GDM1 (cell line): ENCODE measurements around the gene FOXC2.

Experiments
- DNase-seq: peaks from one replicate; lab custom pipeline; 2025; lab: John Stamatoyannopoulos, UW

FOXC2 gene

DNA sequence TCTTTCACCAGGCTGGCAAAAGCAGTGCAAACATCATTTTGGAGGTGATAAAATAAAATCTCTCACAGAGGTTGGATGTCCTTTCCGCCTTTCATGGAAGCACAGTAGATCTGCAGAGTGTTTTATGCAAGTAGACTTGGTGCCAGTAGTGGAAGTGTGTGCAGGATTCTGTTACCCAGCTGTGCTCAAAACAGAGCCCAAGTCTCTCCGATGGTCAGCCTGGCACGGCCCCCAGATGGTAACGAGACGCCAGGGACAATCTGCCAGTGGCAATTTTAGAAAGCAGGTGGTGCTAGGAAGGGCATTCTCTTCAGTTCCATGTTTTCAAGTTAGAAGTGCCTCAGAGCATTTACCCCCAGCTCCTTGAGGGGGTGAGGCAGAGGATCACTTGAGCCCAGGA lies 10.1 kb upstream of the FOXC2 start:
- no peak for DNase-seq

DNA sequence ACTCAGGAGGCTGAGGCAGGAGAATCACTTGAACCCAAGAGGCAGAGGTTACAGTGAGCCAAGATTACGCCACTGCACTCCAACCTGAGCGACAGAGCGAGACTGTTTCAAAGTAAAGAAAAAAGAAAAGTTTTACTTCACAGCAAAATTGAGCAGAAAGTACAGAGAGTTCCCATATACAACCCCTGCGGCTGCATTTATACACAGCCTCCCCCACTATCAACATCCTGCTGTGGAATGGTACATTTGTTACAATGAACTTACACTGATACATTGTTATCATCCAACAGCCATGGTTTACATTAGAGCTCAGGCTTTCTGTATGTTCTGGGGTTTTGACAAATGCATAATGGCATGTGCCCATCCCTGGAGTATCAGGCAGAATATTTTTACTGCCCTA lies 9.0 kb upstream of the FOXC2 start:
- no peak for DNase-seq

DNA sequence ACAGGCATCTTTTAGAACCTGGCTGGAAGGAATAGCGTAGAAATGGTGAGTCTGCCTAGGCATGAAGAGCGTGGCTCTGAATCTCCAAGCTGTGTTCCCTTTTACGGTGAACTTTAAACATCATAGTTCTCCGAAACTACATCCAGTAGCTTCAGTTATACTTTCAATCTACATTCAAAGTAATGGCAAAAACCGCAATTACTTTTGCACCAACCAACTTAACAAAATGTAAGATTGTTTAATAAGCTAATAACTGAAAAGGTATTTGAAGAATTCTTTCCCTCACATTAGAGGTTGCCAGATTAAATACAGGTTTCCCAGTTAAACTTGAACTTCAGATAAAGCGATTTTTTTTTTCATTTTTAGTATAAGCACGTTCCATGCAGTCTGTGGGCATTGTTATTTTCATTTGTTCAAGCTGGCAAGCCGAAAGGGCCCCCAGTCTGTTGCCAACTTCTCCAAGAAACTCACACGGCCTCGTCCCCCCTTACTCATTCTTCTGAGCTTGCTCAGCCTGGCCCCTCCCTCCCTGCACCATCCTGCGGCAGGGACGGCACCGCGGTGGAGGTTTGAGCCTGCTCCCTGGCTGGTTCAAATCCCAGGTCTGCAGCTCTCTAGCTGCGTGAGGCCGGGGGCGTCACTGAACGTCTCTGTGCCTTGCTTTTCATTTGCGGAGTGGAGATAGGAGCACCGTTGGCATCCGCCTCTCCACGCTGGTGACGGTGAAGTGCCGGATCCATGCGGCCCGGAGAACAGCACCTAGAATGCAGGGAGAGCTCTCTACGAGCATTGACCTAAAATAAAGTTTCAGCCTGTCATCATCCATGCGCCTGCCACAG lies 8.1 kb upstream of the FOXC2 start:
- DNase-seq: no peak

DNA sequence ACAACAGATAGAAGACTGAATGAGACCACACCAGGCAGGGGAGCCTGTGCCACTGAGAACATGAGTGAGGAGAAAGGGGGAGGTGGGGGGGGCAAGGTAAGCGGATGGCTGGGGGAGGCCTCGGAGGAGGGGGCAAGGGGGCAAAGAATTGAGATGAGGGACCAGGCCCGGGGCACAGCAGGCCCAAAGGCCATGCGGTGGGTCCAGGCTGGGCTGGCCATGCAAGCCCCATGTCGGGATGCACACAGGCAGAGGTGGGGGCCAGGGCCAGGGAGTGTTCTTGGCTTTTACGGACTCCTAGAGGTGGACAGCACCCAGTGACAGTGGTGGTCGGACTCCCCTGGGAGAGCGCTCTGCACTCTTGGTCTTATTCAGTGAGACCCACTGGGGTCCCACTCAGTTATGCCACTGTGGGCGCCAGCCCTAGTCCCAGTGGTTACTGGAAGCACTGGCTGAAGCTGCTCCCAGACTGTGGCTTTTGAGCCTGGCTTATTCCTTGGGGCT lies 6.8 kb upstream of the FOXC2 start:
- no peak for DNase-seq

DNA sequence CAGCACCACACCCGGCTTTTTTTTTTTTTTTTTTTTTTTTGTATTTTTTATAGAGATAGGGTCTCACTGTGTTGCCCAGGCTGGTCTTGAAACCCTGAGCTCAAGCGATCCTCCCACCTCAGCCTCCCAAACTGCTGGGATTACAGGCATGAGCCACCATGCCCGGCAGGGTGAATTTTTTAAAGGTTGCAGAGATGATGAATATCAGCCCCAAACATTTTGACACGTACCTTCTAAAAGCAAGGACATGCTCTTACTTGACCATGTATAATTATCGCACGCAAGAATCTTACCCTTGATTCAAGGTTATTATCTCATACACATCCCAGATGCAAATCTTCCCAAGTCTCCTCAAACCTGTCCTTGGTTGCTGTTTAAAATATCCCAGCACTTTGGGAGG lies 4.3 kb upstream of the FOXC2 start:
- DNase-seq: no peak

DNA sequence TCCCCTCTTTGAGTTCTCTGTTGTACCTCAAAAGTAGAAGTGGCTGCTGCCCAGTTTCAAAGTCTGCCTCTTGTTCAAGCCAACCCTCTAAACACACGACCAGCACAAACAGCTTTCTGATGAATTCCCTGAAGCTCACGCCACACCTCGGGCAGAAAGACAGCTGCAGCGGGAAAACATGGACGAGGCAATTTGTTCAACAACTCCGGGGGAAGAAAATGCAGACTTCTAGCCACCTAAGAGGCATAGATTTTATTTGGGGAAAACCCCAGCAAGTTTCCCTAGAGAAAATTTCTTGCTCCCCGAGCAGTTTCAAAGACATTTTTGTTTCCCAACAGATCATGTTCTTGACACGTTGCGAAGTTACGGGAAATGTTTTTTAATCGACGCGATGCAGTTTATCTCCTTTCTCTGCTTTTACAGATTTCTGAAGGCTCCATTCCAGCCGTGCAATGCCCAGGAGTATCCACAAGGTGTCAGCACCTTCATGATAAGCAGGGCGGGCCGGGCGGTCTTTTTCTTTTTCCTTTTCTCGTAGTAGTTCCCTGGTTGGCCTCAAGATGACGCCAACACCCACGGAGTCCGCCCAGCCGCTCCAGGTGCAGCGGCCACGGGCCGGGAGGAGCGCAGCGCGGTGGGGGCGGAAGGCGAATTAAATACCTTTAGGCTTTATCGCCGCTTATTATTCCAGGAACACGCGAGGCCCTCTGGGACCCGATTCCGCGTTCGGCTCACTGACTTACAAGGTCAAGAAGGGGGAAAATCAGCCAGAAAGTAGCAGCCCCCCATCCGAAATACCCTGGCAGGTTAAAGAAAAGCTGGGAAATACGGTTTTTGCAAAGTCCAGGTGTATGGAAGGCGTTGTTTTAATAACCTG lies 2.9 kb upstream of the FOXC2 start:
- peak; percentile 13 for DNase-seq

DNA sequence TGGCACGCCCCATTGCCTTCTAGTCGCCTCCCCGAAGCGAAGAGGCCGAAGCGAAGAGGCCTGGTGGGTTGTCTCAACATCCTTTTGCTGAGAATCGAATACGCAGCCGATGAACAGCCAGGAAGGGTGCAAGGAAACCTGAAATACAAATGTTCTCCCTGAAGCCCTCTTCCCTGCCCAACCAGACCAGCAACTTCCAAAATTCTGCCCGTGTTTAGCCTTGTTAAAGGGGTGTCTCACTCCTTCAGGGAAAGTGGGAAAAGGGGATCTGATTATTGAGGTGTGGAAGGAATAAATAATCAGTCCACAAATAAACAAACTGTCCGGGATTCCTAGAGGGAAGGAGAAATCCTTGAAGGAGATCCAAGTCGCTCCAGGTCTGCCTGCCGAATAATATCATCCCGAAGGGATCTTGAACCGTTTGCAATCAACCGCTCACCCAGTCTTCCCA lies 1.4 kb upstream of the FOXC2 start:
- no peak for DNase-seq

DNA sequence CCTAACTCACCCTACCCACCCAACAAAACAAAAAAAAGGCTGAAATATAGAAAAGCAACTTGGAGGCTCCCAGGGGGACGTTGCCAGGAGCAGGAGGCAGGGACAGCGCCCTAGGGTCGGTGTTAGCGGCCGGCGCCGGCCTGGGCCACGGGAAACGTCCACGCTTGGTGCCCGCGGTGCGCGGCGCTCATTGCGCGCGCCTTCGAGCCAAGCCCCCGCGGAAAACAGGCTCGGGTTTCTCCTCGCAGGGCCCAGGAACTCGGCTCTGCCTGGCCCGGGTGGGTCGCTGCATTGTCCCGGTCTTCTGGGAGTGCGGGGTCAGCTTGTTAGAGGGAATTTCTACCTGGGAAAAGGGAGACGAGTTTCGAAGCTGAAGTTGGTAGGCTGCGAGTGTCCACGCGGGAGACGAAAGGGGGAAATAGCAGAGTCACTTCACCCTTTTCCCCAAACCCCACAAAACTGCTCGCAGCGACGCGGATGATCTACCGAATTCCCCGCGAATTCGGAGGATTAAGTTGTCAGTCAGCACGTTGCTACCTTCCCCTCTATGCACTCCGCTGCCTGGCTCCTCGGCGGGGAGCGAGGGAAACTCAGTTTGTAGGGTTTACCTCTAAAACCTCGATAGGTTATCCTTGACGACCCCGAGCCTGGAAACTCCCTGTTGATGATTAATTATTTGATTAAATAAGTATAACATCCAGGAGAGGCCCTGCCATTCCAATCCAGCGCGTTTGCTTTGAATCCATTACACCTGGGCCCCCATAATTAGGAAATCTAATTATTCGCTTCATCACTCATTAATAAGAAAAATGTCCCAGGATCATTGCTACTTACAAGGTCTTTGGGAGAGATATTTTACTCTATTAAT lies 751 bp upstream of the FOXC2 start:
- DNase-seq: no peak

DNA sequence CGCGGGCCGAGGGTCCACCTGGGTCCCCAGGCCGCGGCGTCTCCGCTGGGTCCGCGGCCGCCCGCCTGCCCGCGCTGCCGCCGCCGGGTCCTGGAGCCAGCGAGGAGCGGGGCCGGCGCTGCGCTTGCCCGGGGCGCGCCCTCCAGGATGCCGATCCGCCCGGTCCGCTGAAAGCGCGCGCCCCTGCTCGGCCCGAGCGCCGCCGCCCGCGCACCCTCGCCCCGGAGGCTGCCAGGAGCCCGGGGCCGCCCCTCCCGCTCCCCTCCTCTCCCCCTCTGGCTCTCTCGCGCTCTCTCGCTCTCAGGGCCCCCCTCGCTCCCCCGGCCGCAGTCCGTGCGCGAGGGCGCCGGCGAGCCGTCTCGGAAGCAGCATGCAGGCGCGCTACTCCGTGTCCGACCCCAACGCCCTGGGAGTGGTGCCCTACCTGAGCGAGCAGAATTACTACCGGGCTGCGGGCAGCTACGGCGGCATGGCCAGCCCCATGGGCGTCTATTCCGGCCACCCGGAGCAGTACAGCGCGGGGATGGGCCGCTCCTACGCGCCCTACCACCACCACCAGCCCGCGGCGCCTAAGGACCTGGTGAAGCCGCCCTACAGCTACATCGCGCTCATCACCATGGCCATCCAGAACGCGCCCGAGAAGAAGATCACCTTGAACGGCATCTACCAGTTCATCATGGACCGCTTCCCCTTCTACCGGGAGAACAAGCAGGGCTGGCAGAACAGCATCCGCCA lies 504 bp downstream of the FOXC2 start:
- DNase-seq: no peak

DNA sequence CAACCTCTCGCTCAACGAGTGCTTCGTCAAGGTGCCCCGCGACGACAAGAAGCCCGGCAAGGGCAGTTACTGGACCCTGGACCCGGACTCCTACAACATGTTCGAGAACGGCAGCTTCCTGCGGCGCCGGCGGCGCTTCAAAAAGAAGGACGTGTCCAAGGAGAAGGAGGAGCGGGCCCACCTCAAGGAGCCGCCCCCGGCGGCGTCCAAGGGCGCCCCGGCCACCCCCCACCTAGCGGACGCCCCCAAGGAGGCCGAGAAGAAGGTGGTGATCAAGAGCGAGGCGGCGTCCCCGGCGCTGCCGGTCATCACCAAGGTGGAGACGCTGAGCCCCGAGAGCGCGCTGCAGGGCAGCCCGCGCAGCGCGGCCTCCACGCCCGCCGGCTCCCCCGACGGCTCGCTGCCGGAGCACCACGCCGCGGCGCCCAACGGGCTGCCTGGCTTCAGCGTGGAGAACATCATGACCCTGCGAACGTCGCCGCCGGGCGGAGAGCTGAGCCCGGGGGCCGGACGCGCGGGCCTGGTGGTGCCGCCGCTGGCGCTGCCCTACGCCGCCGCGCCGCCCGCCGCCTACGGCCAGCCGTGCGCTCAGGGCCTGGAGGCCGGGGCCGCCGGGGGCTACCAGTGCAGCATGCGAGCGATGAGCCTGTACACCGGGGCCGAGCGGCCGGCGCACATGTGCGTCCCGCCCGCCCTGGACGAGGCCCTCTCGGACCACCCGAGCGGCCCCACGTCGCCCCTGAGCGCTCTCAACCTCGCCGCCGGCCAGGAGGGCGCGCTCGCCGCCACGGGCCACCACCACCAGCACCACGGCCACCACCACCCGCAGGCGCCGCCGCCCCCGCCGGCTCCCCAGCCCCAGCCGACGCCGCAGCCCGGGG lies 1.3 kb downstream of the FOXC2 start:
- no peak for DNase-seq

DNA sequence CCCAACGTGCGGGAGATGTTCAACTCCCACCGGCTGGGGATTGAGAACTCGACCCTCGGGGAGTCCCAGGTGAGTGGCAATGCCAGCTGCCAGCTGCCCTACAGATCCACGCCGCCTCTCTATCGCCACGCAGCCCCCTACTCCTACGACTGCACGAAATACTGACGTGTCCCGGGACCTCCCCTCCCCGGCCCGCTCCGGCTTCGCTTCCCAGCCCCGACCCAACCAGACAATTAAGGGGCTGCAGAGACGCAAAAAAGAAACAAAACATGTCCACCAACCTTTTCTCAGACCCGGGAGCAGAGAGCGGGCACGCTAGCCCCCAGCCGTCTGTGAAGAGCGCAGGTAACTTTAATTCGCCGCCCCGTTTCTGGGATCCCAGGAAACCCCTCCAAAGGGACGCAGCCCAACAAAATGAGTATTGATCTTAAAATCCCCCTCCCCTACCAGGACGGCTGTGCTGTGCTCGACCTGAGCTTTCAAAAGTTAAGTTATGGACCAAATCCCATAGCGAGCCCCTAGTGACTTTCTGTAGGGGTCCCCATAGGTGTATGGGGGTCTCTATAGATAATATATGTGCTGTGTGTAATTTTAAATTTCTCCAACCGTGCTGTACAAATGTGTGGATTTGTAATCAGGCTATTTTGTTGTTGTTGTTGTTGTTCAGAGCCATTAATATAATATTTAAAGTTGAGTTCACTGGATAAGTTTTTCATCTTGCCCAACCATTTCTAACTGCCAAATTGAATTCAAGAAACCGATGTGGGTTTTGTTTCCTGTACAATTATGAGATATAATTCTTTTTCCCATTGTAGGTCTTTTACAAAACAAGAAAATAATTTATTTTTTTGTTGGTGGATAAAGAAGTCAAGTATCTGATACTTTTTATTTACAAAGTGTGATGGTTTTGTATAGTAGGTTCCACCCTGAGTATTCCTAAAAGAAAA lies 2.3 kb downstream of the FOXC2 start:
- DNase-seq: no peak

DNA sequence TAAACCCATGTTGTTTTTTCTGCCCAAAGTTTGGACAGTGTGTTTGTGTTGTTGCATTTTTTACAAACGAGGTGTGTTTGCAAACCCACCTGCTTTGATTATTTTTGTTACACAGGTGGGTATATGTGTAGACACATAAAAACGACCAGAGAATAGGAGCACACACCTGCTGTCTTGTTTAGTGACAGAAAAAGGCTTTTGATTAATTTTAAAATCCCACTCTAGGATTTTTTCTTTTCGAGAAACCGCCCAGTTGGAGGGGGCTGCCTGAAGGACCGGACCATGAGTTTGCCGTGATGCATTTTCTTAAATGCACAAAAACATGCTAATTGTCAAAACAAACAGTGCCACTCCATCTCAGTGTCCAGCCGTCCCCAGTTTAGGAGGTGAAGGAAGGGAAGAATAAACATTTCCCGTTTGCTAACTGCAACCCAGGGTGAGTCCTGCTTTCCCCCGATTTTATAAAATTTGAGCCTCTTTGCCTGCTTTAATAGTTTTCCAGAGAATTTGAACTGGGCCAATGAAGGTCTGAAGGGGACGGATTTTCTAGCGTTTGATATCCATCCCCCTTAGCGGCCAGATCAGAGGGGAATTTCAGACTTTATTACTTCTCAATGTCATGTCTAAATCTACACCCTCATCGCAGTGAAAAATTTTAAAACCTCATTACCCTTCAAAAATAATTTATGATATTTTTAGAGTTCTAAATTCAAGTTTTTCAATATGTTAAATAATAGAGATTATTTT lies 3.2 kb downstream of the FOXC2 start:
- DNase-seq: no peak

DNA sequence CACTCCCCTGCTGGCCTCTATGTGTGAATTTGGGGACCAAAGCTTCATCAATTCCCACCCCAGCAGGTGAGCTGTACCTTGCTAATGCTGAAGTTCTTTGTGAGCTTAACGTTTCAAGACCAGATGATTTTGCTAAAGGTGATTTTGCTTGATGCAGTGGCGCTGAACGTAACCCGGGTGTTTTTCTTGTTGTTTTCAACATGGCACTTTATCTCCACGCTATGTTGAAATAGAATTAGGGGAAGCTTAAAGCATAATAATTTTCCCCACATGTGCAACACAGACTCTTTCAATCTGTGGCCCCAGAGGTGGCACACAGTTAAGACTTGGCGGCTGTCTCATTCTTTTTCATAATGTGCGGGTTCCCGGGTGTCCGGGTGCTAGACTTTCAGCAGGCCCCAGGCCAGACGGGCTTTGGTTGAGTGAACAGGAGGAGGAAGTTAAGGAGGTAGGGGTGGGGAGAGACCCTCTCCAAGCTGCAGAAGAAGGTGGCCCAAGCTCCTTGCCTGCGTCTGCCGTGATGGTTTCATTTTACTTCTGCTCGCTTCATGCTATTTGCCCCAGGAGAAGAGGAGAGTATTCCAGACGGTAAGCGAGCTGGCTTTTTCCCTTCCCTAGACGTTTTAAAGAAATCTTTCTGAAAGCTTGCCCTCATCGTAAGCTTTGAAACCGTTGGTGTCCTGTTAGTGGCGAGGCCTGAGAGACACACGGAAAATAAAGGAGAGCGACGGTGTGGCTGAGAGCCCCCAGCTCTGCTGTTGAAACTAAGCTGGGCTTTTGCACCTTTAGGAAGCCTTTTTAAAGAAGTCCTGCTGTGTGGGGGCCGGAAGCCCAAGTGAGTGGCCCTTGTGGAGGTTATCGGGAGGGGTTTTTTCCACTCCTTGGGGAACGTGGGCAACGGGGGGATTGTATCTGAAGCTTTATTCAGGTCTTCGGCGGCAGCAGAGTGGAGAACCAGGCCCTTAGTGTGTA lies 4.2 kb downstream of the FOXC2 start:
- no peak for DNase-seq

DNA sequence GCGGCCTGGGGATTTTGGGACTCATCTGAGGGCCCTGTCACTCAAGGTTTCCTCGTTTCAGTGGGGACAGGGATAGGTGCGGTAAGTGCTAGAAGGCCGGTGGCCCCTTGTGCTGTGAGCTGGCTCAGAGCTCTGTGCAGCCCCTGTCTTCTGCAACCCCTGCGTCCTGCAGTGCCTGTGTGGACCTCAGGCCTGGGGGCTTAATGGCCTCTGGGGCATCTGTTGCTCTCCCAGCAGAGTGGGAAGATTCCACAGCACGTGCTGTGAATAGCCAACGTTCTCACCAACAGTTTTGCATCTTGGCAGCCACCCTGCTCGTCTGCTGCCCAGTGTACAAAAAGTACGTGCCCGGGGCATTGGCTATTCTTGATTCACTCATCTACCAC lies 4.9 kb downstream of the FOXC2 start:
- DNase-seq: no peak

DNA sequence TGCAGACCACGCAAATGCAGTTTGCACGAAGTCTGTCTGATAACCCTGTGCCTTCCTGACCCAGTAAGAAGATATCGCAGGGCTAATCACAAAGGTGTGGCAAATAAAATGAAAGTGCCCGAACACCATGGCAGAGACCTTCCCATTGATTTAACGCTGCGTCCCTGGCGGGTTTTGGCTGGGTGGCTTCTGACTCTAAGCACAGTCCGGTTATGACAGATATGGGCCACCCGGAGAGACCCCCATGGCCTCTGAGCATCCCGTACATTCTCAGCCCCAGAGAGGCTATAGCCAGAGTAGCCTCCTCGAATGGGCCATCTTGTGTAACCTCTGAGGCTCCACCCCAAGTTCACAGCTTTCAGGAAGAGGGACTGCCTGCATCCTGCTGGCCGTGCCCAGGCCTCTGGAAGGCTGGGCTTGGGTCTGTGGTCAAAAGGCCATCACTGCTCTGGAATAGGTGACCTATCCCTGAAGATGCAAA lies 5.5 kb downstream of the FOXC2 start:
- DNase-seq: no peak

DNA sequence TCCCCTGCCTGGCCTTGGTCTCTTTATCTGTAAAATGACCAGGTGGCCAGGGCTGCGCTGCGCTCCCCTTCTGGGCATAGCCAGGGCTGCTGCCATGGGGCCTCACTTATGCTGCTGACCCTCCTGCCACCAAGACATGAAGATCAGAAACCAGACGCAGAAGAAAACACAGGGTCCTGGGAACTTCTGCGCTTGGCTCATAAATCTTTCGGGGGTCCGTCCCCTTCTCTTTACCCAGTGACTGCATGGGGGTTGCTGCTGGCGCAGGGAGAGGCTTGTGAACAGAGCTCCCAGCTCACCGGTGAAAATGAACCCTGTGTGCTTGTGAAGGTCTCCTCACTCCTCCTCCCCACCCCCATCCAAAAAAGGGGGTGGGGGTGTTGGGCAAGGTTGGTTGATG lies 6.0 kb downstream of the FOXC2 start:
- DNase-seq: no peak

DNA sequence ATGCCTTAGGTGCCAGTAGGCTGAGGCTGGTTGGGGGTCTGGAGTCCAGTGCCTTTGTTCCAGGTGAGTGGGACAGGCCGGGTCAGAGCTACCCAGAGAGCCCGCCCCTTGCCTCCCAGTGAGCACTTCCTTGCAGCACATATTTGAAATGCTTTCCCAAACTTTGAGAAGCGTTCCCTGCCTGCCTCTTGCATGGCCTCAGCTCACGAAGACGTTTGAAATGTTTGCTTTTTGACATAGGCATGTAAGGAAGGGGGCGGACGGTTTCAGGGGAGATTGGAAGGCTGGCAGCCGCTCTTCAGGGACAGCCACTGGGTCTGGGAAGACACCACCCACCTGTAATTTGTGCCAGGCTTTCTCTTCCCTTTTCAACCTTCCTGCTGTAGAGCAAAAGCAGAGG lies 6.6 kb downstream of the FOXC2 start:
- no peak for DNase-seq
